Erythroblast (primary cell): ENCODE data around the gene TUBB2A.
"Not testable (repeated sequence)": the region's sequence is repeated elsewhere in the genome, so short reads cannot be mapped to it uniquely, and the experiment has no call there.

Source experiments
- GATA1 ChIP-seq: IDR thresholded peaks from 2 replicates; pipeline ENCODE4 v1.6.1; 2011; ENCODE audit warnings: low read depth, mild to moderate bottlenecking, control low read depth, low read length, moderate library complexity
- POLR2A ChIP-seq: IDR thresholded peaks from 2 replicates; pipeline ENCODE4 v1.6.1; 2011; ENCODE audit warnings: mild to moderate bottlenecking, low read length

- TF ChIP-seq POLR2A, GATA1: not testable (repeated sequence)
These were observed 14.2 kb upstream of the TUBB2A start for GRCh38 chr6:3171313-3172175.
